ENCODE data around the gene PRICKLE4. TPM values are rescaled to one million over a fixed set of nuclear protein-coding genes. Genes with fewer than 3 reads are reported as not detected.

The PRICKLE4 gene
- total and polyA plus RNA-seq, 2 of the 4 experiments (the other 2 are of a cell fraction) = 0.72 TPM; not detected in 1

GRCh38 chr6:41740366-41741162, 40.0 kb upstream of the PRICKLE4 start:
- Histone ChIP-seq H3K4me2 (ENCODE audit: low read depth, low read length) (no peak overlapping the region), H2AFZ (replicated peaks; ENCODE audit: low read length, poor library complexity) (no peak overlapping the region), H3K4me1 (ENCODE audit: control insufficient read depth, insufficient read depth, low read length) (no peaks in the 10 kb centered on the region), H2AK9ac (replicated peaks; ENCODE audit: low read depth, low read length, poor library complexity) (no peak overlapping the region), H4K8ac (ENCODE audit: low read depth in 2 of 2, low read length in 2 of 2) (no peak overlapping the region), H4K5ac (ENCODE audit: low read depth, low read length) (no peak overlapping the region), H4K20me1 (ENCODE audit: insufficient read depth, low read length) (no peaks in the 10 kb centered on the region), H2BK120ac (ENCODE audit: low read depth, low read length) (no peak overlapping the region), H2BK20ac (ENCODE audit: low read depth, low read length) (no peak overlapping the region), H3K36me3 (ENCODE audit: control insufficient read depth, insufficient read depth, low read length) (no peaks in the 10 kb centered on the region), H3K14ac (replicated peaks; ENCODE audit: low read depth, low read length) (no peak overlapping the region), H2AK5ac (ENCODE audit: low read depth, low read length) (no peak overlapping the region), H3K9me1 (ENCODE audit: insufficient read depth, low read length) (peaks cover 4% of the 10 kb centered on the region; the same call in 1 of the 2 replicates), H3K23ac (ENCODE audit: low read depth, low read length) (no peak overlapping the region), H3K18ac (ENCODE audit: low read depth, low read length) (no peak overlapping the region), H3K9me3 (ENCODE audit: control insufficient read depth, insufficient read depth, low read length) (no peaks in the 10 kb centered on the region), H2BK5ac (ENCODE audit: low read depth, low read length, poor library complexity, severe bottlenecking) (no peak overlapping the region), H3K4ac (ENCODE audit: low read depth, low read length) (no peak overlapping the region), H4K91ac (ENCODE audit: insufficient read depth, low read depth, low read length) (no peak overlapping the region), H3K9ac (ENCODE audit: low read depth, low read length) (no peak overlapping the region), H3K4me3 (ENCODE audit: insufficient read depth, low read depth, low read length) (no peak overlapping the region), H3K79me1 (ENCODE audit: low read depth in 1 of 2, low read length in 2 of 2) (no peaks in the 10 kb centered on the region), H2BK15ac (ENCODE audit: low read depth, low read length) (no peak overlapping the region), H3K27ac (ENCODE audit: insufficient read depth, low read length) (no peak overlapping the region), H3K27me3 (ENCODE audit: control insufficient read depth, insufficient read depth, low read length) (peaks cover 4% of the 10 kb centered on the region; the same call in 1 of the 2 replicates), H3K56ac (ENCODE audit: extremely low read depth, insufficient read depth, low read length) (no peak overlapping the region)
- in situ Hi-C loops (cut with MboI; ENCODE audit: low sequenced_read_pairs) (no loop called here), dilution Hi-C loops (cut with HindIII; ENCODE audit: low sequenced_read_pairs, unreplicated experiment) (no loop called here), intact Hi-C loops (cut with micrococcal nuclease) (no loop called here)
- ATAC-seq (ENCODE audit: low read depth) (no peak), DNase-seq (no peak)
- POLR2A ChIA-PET (ENCODE audit: unreplicated experiment) = no interaction called here
- CTCF ChIA-PET = interaction anchor here (1.0 kb wide), 1 partner anchor 36 kb away, joined by 3 read pairs; no protein-coding TSS in a partner anchor
- BruUV-seq (replicated peaks) = no TSS peak
- TF ChIP-seq MXI1 (IDR thresholded peaks at IDR 0.05; ENCODE audit: borderline replicate concordance, low read depth, low read length) (no peak), CHD1 (IDR thresholded peaks at IDR 0.05; ENCODE audit: low read depth, low read length) (no peak), MAZ (IDR thresholded peaks at IDR 0.05; ENCODE audit: borderline replicate concordance, low read depth, low read length) (no peak), NFE2L2 (IDR thresholded peaks at IDR 0.05; ENCODE audit: low read depth, low read length) (no peak), FOS (IDR thresholded peaks at IDR 0.05; ENCODE audit: low read depth, low read length) (no peak), RAD21 (IDR thresholded peaks at IDR 0.05; ENCODE audit: low read length) (no peak), BHLHE40 (IDR thresholded peaks at IDR 0.05; ENCODE audit: low read depth, low read length) (no peak), ELK1 (IDR thresholded peaks at IDR 0.05; ENCODE audit: borderline replicate concordance, low read depth, low read length) (no peak), RCOR1 (IDR thresholded peaks at IDR 0.05; ENCODE audit: insufficient replicate concordance, low read length) (no peak), CTCF (conservative IDR thresholded peaks at IDR 0.05; ENCODE audit: low read depth, low read length) (no peak), CEBPB (IDR thresholded peaks at IDR 0.05; ENCODE audit: low read depth, low read length) (no peak)
- 0% methylated on average over 1 of the region's 13 CpGs; no CpG with 5 or more reads in 1 of the 2 experiments for WGBS, 2 experiments (ENCODE audit: extremely low coverage in 2 of 2, insufficient read length in 1 of 2)
